Measurements from ENCODE around the gene MYL1.

Gene MYL1

DNA sequence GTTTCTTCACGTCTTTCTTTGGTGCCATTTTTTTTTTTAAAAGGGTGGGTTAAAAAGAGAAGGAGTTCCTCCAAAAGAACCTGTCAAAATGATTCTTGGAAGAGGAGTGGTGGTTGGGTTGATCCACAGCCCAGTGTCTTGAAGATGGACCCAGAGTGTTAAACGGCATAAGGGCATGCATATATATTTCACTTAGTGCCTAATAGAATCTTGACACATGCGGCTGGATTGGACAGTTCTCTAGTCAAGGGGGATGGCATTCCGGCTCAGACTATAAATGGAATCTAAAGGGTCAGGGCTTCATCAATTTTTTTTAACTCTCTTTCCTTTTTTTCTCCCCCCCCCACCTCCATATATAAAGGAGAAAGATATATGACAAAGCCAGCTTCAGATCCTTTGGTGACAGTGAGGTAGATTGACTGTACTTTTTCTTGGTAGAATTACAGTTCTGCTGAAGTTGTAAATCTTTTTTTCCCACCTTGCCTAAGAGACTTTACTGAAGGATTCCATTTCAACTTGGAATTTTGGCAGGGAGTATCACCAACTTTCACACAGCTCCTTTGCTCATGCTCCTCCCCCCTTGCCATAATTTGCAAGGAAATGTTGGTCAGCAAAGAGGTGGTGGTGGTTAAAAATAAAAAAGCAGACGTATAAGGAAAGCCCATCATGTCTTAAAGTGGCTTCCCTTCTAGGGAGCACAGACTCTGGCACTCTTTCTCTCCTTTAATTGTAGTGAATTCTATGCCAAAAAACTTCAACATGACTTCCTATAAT is at the start of gene MYL1:
MYL1 (minus strand) TSS at position 160 of the 774 bp plus-strand sequence; CDS start at position 28, 132 bp downstream.
- DNase-seq: no peak

DNA sequence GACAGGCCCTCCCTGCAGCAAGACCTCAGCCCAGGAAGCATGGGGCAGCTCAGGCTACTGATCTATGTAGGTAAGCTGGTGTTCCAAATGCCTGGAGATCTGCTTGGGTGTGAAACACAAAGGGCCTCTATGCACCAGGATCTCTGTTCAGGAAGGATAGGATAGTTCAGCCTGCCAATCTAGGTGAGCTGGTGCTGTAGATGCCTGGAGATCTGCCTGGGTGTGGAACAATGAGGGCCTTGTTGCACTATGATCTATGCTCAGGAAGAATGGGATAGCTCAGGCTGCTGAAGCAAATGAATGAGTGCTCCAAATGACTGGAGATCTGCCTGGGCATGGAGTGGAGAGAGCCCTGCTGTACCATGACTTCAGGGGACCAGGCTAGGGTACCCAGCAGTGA is 48.9 kb upstream of the MYL1 start:
- DNase-seq: no peak

DNA sequence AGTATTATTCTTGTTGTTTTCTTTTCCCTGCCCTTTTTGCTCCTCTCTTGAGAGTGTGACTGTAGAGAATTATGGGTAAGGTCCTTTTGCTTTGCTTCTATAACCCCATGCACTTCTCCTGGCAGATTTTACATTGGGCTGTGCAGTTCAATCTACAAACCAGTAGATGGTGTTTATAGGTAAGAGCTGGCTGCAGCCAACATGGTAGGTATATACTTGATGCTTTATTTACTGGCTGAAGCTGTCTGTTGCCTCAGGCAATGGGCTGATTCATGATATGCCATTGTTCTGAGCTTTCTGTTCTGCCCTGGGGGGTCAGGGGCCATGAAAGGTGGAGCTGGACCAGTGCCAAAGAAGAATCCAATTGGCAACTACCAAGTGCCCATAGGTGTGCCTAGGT is 48.3 kb upstream of the MYL1 start:
- no peak for DNase-seq

DNA sequence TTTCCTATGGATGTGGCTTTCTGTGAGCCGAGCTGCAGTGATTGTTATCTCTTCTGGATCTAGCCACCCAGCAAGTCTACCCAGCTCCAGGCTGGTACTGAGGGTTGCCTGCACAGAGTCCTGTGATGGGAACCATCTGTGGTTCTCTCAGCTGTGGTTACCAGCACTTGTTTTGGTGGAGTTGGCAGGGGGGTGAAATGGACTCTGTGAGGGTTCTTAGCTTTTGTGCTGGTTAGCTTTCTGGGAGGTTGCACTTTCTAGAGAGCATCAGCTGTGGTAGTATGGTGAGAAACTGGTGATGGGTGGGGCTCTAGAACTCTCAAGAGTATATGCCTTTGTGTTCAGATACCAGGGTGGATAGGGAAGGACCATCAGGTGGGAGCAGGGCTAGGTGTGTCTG is 45.4 kb upstream of the MYL1 start:
- DNase-seq: no peak

DNA sequence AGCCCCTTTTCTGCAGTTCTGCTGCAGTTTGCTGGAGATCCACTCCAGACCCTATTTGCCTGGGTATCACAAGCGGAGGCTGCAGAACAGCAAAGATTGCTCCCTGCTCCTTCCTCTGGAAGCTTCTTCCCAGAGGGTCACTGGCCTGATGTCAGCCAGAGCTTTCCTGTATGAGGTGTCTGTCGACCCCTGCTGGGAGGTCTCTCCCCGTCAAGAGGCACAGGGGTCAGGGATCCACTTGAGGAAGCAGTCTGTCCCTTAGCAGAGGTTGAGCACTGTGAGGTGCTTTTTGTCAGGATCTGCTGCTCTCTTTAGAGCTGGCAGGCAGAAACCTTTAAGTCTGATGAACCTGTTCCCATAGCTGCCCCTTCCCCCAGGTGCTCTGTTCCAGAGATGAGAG is 42.0 kb upstream of the MYL1 start:
- no peak for DNase-seq

DNA sequence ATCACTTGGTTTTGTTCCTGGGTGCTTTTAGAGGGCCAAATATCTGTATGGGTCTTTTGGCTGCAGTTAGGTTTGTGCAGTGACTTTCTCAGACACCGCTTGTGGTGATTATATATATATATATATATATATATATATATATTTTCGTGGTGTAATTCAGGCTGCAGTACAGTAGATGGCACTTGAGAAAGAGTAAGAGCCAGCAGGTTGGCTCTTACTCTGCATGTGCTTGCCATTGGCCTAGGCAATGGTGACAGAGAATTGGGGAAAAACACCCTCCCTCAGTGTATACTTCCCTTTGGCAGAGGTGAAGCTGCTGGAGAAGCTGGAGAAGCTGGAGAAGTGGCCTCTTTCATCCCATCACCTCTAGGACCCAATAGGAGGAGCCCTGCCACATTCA is 22.2 kb upstream of the MYL1 start:
- no peak for DNase-seq

DNA sequence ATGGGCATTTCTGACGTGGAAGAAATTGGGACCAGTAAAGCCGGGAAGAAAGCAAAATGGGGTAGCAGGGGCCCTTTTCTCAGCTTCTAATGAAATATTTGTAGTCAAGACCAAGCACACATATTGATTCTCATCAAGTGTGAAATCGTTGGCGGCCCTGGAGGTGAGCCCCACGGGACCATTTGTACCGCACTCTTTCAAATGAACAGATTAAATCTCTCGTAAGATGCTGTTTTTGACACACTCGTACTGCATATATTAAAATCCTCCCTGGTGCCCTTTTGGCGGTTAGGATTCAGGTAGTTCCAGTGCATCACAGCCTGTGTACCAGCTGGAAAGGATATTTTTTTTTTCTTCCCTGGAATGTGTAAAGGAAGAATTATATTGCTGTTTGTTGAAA is 9.9 kb upstream of the MYL1 start:
- no peak for DNase-seq

DNA sequence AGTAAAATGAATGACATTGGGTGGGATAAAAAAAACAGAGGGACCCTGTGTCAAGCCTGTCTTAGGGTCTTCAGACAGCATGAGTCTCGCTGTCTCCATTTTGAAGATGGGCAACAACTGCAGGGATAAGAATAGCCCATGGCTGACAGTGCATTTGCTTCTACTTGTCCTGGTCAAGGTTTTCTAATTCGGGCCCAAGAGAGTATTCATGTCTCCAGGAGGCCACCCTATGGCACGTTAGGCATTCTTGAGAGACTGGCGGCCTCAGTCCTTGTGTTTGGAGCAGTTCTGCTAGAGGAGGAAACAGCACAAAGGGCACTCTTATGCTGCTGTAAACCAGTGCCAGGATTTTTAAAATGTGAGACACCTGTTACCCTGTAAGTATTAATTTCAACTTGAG is 9.5 kb upstream of the MYL1 start:
- DNase-seq: no peak

DNA sequence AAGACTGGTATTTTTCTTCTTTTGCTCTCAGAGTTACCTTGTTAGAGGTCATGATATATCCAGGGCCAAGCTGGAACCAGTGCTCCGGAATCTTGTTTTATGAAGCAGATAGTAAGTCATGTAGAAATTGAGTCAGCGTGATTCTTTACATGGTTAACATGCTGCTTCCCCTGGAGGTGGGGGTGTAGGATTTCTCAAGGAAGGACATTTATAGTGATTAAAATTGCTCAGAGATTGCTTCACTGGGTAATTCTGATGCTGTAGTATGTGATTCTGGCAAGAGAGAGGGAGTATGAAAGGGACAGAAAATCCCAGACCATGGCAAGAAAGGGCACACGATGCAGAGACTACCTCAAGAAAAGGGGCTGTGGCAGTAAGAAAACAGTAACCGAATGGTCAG is 8.0 kb upstream of the MYL1 start:
- no peak for DNase-seq

DNA sequence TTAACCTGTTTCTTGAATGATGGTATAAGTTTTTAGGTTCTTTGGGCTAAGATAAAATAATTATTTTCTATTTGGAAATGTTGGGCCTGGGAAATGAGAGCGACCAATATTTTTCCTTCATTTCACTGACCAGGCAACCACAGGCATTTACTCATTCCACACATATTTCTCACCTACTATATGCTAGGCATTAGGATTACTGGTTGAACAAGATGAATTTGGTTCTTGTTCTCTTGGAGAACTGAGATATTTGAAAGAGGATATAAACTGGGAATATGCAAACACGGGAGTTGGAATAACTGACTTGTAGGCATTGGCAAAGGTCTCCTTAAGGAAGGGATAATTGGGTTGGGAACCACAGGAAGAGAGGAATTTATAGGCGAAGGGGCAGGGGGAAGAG is 3.9 kb upstream of the MYL1 start:
- DNase-seq: no peak

DNA sequence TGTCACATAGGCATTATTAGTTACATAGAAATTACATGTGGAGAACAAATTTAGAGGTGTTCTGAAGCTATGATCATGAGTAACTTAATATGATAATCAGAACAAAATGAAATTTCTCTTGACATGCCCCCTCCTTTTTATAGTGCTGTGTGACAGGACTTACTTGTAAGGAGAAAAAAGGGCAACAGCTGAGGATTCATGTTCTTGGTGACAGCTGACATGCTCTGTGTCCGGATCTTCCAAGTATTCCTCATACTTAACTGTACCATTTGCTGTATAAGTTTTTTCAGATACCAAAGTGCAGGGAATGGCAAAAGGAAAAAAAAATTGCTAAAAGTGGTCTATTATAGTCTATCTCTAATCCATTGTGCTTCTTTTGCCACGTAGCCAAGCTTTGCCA is 3.5 kb upstream of the MYL1 start:
- no peak for DNase-seq

DNA sequence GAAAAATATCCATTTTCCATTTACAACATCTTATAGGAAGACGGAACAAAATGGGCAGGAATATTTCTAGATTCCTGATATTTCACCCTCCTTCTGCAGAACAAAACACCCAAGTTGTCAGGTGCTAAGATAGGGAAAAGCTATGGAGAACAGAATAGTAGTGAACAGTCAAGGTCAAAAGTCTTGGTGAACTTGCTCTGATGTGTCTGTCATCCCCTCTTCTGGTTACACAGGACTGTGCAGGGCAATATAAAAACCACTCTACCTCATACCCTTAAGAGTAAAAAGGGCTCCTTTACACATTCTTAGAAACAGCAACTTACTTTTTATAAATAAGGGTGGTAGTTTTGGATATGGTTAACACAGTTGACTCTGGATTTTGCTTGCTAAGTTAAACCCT is 4.4 kb downstream of the MYL1 start:
- DNase-seq: no peak

DNA sequence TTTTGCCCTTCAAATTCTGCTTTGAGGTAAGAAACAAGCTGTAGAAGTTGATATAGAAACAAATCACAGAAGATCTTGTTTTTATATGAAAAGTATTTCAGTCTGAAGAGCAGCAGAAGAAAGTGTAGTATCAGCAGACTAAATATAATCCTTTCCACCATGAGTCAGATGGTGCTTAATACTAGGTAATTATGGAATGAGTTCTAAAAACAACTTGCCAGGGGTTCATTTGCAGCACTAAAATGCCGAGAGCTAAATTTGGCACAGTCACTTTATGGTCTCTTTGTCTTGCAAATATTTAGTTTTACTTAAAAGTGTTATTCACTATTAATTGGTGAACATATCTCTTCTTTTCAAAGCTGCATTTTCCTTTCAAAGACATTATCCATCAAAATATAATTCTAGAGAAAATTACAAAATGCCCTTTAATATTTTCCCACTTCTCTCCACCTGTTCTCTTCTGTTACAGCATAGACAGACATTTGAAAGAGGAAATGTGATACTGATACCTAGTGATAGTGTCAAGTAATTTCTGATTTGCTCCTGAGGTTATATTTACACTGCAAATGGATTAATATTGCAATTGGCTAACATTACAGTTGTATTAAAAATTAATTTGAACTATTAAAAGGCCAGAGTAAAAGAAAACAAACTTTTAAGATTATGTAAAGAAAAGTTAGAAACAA is 5.3 kb downstream of the MYL1 start:
- DNase-seq: no peak

DNA sequence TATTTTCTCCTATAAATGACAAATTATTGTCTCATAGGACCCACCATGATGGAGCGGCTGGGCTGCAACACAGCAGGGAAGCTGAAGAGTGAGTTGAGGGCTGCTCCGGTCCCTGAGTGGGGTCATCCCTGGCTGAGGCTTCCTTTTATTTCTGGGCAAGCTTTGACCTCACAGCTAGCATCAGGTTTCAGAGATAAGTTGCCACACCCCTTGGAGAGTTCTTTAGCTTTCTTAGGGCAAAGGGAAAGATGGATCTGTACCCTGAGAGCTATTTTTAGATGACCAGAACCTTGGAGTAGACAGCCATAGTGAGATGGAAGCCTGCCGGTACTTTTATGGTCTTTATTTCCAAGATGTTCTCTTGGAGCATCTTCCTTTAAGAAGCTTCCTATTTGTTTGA is 11.5 kb downstream of the MYL1 start:
- no peak for DNase-seq

DNA sequence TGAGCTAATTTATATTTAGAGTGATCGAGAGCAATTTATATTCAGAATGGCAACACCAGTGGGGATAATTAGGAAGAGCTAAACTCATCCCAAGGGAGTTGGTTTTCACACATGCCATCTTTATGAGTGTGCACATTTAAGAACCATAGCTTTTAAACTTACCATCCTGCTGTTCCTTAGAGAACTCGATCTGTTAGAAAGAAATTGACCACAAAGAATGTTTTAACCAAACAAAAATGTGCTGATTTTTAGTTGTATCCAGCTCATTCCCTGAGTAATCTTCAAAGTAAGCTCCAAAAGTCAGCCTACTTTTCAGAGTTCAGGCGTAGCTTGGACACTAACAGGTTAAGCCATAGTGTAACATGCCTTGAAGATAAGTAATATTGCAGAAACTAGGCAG is 12.6 kb downstream of the MYL1 start:
- DNase-seq: no peak

DNA sequence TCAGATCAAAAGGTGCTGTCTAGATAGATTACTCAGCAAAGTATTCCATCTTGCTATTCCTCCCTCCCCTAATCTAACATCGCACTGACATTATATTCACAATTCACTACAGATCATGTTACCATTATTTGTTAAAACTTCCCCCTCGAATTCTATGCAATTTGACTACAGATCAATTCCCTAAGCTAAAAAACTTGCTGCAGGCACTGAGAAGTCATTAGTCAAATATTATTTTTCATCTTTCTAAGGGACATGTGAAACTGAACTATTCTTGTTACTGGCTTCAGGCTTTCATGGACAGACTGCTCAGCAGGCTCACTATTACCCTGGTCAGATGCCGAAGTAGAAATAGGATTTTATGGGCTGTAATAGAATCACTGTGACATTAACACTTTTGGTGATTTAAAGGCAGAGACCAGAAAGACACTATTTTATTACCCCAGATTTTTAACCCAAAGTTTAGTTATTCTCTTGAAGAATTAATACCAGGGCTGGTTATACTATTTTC is 15.1 kb downstream of the MYL1 start:
- DNase-seq: no peak

DNA sequence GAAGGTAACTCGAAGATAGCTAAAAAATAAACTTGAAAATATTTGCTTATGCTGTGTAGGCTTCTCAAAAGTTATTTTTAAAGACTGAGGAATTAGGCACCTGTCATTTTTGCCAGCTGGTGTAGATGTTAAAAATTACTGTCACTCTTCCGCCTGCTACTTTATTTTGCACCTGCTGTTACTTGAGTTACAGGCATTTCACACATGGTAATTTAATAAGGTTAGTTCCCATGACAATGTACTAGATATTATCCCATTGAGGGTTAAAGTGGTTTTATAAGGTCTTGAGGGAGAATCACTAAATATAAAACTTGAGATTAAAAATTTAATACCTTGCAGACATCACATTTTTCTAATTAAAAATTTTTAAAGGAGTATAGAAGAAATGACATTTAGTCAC is 26.6 kb downstream of the MYL1 start:
- no peak for DNase-seq

DNA sequence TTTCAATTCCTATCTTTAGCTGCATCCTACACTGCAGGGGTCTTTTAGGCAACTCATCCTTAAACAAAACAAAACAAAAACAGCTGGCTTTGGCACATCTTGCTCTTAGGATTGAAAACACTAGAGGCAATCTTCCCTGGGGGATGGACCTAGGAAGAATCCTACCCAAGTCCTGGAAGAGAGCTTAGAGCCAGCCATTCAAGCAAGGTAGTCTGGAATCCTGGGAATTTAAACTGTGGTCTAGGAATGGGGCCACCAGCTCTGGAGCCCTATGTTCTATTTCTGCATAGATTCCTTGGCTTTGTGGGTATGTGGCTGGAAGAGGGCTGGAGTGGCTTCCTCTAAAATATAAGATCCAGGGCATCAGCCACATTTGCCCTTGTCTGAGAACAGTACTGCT is 27.7 kb downstream of the MYL1 start:
- no peak for DNase-seq

DNA sequence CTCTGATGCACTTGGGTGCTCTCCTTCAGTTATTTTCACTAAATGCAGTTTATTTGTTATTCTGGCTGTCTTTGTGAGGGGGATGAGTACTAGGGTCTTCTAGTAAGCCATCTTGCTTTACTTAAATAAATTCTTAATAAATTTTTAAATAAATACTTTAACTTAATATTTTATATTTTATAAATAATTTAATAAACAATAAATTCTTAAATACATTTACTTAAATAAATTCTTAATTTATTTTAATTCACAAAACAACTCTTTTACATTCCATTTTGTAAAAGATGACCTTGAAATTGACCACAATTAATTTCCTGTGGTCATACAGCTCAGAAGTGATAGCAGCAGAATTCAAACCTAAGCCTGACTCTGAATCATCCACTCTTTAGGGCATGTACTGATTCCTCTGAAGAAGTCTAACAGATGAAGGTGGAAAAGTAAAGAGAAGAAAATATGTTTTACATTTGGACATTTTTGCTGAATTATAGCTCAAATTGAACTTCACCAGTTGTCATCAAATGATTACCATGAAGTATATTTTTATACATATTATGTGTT is 28.8 kb downstream of the MYL1 start:
- no peak for DNase-seq

DNA sequence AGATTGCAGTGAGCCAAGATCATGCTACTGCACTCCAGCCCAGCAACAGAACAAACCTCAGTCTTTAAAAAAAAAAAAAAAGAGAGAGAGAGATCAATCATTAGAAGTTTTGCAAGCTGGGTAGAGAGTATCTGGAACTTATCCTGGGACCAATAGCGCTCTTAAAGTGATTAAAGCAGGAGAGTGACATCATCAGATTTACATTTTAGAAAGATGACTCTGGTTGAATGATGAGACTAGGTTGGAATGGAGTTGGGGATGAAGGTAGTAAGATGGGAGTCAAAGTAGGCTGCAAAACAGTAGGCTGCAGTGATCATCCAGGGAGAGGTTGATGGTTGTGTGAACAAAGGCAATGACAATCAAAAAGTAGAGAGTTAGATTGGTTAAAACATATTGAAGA is 37.8 kb downstream of the MYL1 start:
- no peak for DNase-seq

DNA sequence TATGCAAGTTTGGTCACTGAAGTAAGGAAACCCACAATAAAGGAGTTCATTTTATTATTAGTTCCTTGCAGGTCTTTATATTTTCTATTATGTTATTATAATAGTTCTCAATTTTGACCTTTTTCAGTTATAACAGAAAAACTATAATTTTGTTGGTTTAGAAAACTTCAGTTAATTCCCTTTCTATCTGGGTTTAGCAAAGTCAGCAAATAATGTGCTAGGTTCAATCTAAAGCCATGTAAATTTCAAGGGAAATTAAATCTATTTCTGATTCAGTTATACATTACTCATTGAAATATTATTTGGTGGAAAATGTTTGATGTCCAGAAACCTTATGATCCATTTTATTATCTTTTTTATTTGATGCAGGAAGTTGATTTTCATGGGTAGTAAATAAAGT is 43.7 kb downstream of the MYL1 start:
- no peak for DNase-seq

DNA sequence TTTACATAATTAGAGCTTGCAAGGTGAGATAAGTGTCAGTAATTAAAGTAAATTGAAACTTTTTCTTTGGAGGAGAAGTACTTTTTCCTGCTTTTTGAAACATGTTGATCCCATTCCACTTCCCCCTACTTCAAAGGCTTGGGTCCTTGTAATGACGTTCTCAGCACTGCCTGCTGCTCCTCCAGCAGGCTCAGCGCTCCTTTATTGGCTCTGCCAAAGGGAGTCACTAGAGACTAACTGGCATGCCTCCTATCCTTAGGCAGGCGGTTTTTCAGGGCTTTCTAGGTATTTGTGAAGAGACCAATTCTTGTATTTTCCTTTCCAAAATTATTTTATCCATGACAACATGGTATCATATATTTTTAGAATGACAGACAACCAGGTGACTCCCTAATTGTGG is 45.8 kb downstream of the MYL1 start:
- no peak for DNase-seq

DNA sequence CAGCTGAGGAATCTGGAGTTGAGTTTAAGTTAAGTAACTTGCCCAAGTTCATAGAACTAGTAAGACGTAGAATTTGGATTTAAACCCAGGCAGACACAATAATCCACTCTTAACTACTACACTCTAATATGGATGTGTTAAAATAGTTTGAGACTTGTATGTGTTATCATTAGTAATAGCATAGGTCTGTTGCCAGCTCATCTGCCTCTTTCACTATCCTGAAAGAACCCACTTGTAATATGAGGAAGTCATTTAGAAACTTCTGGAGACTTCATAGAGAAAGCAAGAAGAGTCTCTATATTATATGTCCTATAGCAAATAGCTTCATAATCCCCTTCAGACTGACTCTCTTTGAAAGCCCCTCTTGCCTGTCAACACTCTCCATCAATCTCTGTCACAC is 46.7 kb downstream of the MYL1 start:
- no peak for DNase-seq

DNA sequence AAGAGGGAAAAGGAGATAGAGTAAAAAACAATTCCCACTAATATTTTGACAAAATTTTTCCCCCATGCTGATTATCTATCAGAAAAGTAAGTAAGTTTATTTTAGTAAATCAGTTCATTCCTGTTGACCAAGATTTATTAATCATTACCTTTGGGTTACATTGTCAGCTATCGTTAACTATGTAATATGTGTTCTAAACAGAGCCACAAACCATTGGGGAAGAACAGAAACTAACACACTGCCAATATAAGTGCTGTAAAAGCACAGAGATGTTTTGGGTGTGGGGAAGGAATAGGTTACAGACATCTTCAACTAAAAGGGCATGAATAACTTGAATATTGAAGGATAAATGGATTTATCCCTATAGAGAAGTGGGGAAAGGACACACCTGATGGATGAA is 47.3 kb downstream of the MYL1 start:
- DNase-seq: no peak
